ENCODE measurements around the gene ABCE1.
"Not testable (repeated sequence)": the region's sequence is repeated elsewhere in the genome, so short reads cannot be mapped to it uniquely, and the experiment has no call there.

Gene ABCE1

DNA sequence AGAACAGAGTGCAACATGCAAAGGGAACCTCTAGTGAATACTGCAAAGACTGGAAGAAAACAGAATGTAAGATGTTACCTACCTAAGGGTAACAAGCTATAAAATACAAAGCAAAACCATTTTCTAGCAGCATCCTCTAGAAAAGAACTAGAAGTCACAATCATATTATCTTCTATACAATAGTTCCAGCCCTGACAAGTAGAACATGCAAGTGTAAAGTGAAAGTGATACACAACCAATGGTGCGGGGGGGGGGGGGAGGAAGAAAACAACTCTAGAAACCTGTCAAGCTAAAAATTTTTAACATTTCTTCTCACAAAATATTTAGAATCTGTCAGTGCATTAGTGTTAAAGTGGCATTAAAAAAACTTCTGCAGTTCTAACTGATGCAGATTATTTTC is 38.1 kb downstream of the ABCE1 start:
- not testable (repeated sequence) for H3K27me3 ChIP-seq (ENCODE audit: control insufficient read depth in 2 of 2, insufficient read depth in 2 of 2, low read length in 2 of 2); H3K9me3 ChIP-seq (ENCODE audit: control insufficient read depth in 2 of 2, low read length in 2 of 2); H3K4me1 ChIP-seq (ENCODE audit: control insufficient read depth in 2 of 2, insufficient read depth in 2 of 2, low read length in 2 of 2); H3K9ac ChIP-seq (ENCODE audit: low read depth in 1 of 2, low read length in 2 of 2); H3K4me3 ChIP-seq (ENCODE audit: low read length in 2 of 2); H3K27ac ChIP-seq (ENCODE audit: low read depth in 2 of 2, low read length in 2 of 2)
- H3K36me3 ChIP-seq (ENCODE audit: control insufficient read depth in 2 of 2, insufficient read depth in 2 of 2, low read length in 2 of 2): peaks cover 36 to 38% of the 10 kb centered on the region in 2 donors

GRCh38 chr4:145148980-145149379 is 50.9 kb downstream of the ABCE1 start:
- H3K27ac ChIP-seq (ENCODE audit: low read depth in 2 of 2, low read length in 2 of 2): no peak overlapping the region
- no peaks in the 10 kb centered on the region for H3K9me3 ChIP-seq (ENCODE audit: control insufficient read depth in 2 of 2, low read length in 2 of 2)
- no peaks in the 10 kb centered on the region for H3K27me3 ChIP-seq (ENCODE audit: control insufficient read depth in 2 of 2, insufficient read depth in 2 of 2, low read length in 2 of 2)
- no peak overlapping the region for H3K9ac ChIP-seq (ENCODE audit: low read depth in 1 of 2, low read length in 2 of 2)
- peaks cover 63 to 70% of the 10 kb centered on the region in 2 donors for H3K36me3 ChIP-seq (ENCODE audit: control insufficient read depth in 2 of 2, insufficient read depth in 2 of 2, low read length in 2 of 2)
- H3K4me3 ChIP-seq (ENCODE audit: low read length in 2 of 2): no peak overlapping the region
- peaks cover 0 to 4% of the 10 kb centered on the region in 2 donors for H3K4me1 ChIP-seq (ENCODE audit: control insufficient read depth in 2 of 2, insufficient read depth in 2 of 2, low read length in 2 of 2)

GRCh38 chr4:145153181-145153903 is 55.2 kb downstream of the ABCE1 start:
- Histone ChIP-seq H3K27ac (ENCODE audit: low read depth in 2 of 2, low read length in 2 of 2) (no peak overlapping the region), H3K4me1 (ENCODE audit: control insufficient read depth in 2 of 2, insufficient read depth in 2 of 2, low read length in 2 of 2) (peaks cover 0 to 7% of the 10 kb centered on the region in 2 donors), H3K9me3 (ENCODE audit: control insufficient read depth in 2 of 2, low read length in 2 of 2) (no peaks in the 10 kb centered on the region), H3K27me3 (ENCODE audit: control insufficient read depth in 2 of 2, insufficient read depth in 2 of 2, low read length in 2 of 2) (no peaks in the 10 kb centered on the region), H3K4me3 (ENCODE audit: low read length in 2 of 2) (no peak overlapping the region), H3K36me3 (ENCODE audit: control insufficient read depth in 2 of 2, insufficient read depth in 2 of 2, low read length in 2 of 2) (peaks cover 43 to 58% of the 10 kb centered on the region in 2 donors), H3K9ac (ENCODE audit: low read depth in 1 of 2, low read length in 2 of 2) (no peak overlapping the region)

DNA sequence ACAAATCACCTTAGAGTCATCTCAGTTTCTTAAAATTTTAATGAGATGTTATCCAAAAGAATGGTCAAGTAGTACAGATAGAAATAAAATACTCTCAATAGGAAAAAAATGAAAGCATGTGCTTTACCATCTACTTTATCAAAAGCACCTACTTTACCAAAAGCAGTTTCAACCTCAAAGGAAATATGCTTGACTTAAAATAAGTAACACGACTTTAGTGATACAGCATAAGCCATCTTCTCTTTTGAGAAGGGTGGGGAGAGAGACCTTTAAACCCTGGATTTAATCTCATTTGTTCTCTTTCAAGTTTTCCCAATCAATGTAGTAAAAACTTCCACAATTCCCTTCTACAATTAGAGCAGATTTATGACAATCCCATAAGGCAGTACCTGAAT is 55.8 kb downstream of the ABCE1 start:
- no peaks in the 10 kb centered on the region for H3K27me3 ChIP-seq (ENCODE audit: control insufficient read depth in 2 of 2, insufficient read depth in 2 of 2, low read length in 2 of 2)
- H3K9me3 ChIP-seq (ENCODE audit: control insufficient read depth in 2 of 2, low read length in 2 of 2): no peaks in the 10 kb centered on the region
- peaks cover 42 to 56% of the 10 kb centered on the region in 2 donors for H3K36me3 ChIP-seq (ENCODE audit: control insufficient read depth in 2 of 2, insufficient read depth in 2 of 2, low read length in 2 of 2)
- H3K4me1 ChIP-seq (ENCODE audit: control insufficient read depth in 2 of 2, insufficient read depth in 2 of 2, low read length in 2 of 2): peaks cover 0 to 7% of the 10 kb centered on the region in 2 donors
- no peak overlapping the region for H3K4me3 ChIP-seq (ENCODE audit: low read length in 2 of 2)
- no peak overlapping the region for H3K9ac ChIP-seq (ENCODE audit: low read depth in 1 of 2, low read length in 2 of 2)
- H3K27ac ChIP-seq (ENCODE audit: low read depth in 2 of 2, low read length in 2 of 2): no peak overlapping the region

DNA sequence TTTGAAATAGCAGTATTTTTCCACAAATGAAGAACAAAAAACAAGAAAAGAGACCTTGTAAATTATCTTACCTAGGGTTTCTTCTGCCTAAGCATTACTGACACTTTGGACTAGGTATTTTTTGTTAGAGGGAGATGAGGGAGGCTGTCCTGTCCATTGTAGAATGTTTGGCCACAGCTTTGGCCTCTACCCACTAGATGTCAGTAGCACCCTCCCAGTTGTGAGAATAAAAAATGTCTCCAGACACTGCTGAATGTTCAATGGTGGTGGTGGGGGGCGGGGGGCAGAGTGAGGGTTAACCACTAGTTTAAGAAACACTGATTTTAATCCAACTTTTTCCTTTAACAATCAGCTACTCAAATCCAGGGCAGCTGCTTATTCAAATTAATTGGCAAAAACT is 56.5 kb downstream of the ABCE1 start:
- peaks cover 0 to 7% of the 10 kb centered on the region in 2 donors for H3K4me1 ChIP-seq (ENCODE audit: control insufficient read depth in 2 of 2, insufficient read depth in 2 of 2, low read length in 2 of 2)
- no peak overlapping the region for H3K4me3 ChIP-seq (ENCODE audit: low read length in 2 of 2)
- peaks cover 38 to 54% of the 10 kb centered on the region in 2 donors for H3K36me3 ChIP-seq (ENCODE audit: control insufficient read depth in 2 of 2, insufficient read depth in 2 of 2, low read length in 2 of 2)
- no peak overlapping the region for H3K9ac ChIP-seq (ENCODE audit: low read depth in 1 of 2, low read length in 2 of 2)
- H3K27me3 ChIP-seq (ENCODE audit: control insufficient read depth in 2 of 2, insufficient read depth in 2 of 2, low read length in 2 of 2): no peaks in the 10 kb centered on the region
- H3K27ac ChIP-seq (ENCODE audit: low read depth in 2 of 2, low read length in 2 of 2): no peak overlapping the region
- H3K9me3 ChIP-seq (ENCODE audit: control insufficient read depth in 2 of 2, low read length in 2 of 2): no peaks in the 10 kb centered on the region

DNA sequence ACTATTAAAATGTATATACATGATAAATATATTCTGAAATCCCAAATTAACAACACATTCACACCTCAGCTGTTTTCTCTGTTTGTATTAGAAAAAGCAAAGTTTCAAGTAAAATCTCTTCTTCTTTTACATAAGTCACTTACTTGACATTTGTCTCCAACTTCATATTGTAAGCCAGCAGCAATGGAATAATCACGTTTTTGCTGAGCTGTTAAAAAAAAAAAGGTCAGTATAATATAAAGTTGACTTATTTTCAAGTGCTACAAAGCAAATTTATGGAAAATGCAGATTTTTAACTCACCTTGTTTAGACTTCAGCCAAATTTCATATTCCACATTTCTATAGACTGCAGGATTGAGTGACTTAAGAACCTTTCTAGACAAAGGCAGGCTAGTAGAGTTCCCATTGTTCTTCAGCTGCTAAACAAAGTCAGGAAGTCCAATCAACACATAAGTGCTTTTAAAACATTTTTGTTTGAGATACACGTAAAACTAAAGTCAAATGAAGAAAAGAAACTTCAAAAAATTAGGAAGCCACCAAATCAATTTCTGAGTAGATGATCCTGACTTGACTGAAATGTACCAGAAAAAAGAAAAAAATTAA is 57.3 kb downstream of the ABCE1 start:
- Histone ChIP-seq H3K9me3 (ENCODE audit: control insufficient read depth in 2 of 2, low read length in 2 of 2) (no peaks in the 10 kb centered on the region), H3K4me3 (ENCODE audit: low read length in 2 of 2) (no peak overlapping the region), H3K9ac (ENCODE audit: low read depth in 1 of 2, low read length in 2 of 2) (no peak overlapping the region), H3K36me3 (ENCODE audit: control insufficient read depth in 2 of 2, insufficient read depth in 2 of 2, low read length in 2 of 2) (peaks cover 35 to 51% of the 10 kb centered on the region in 2 donors), H3K4me1 (ENCODE audit: control insufficient read depth in 2 of 2, insufficient read depth in 2 of 2, low read length in 2 of 2) (peaks cover 0 to 7% of the 10 kb centered on the region in 2 donors), H3K27ac (ENCODE audit: low read depth in 2 of 2, low read length in 2 of 2) (no peak overlapping the region), H3K27me3 (ENCODE audit: control insufficient read depth in 2 of 2, insufficient read depth in 2 of 2, low read length in 2 of 2) (no peaks in the 10 kb centered on the region)

DNA sequence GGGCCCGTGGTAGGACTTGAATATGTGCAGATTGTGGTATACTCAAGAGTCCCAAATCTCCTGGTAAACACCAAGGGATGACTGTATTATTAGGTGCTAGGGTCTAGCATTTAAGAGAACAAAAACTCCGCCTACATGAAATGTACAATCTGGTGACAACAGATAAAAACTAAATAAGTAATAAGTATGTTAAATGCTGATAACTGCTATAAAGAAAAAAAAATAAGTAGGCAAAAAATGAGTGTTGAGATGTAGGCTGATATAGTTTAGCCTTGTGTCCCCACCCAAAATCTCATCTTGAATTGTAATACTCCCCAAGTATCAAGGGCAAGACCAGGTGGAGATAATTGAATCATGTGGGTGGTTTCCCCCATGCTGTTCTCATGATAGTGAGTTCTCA is 58.9 kb downstream of the ABCE1 start:
- H3K9me3 ChIP-seq (ENCODE audit: control insufficient read depth in 2 of 2, low read length in 2 of 2): no peaks in the 10 kb centered on the region
- peaks cover 34 to 52% of the 10 kb centered on the region in 2 donors for H3K36me3 ChIP-seq (ENCODE audit: control insufficient read depth in 2 of 2, insufficient read depth in 2 of 2, low read length in 2 of 2)
- H3K4me3 ChIP-seq (ENCODE audit: low read length in 2 of 2): no peak overlapping the region
- H3K9ac ChIP-seq (ENCODE audit: low read depth in 1 of 2, low read length in 2 of 2): no peak overlapping the region
- H3K4me1 ChIP-seq (ENCODE audit: control insufficient read depth in 2 of 2, insufficient read depth in 2 of 2, low read length in 2 of 2): peaks cover 0 to 7% of the 10 kb centered on the region in 2 donors
- no peak overlapping the region for H3K27ac ChIP-seq (ENCODE audit: low read depth in 2 of 2, low read length in 2 of 2)
- H3K27me3 ChIP-seq (ENCODE audit: control insufficient read depth in 2 of 2, insufficient read depth in 2 of 2, low read length in 2 of 2): no peaks in the 10 kb centered on the region

GRCh38 chr4:145161549-145161948 is 63.4 kb downstream of the ABCE1 start:
- no peak overlapping the region for H3K9ac ChIP-seq (ENCODE audit: low read depth in 1 of 2, low read length in 2 of 2)
- H3K9me3 ChIP-seq (ENCODE audit: control insufficient read depth in 2 of 2, low read length in 2 of 2): no peaks in the 10 kb centered on the region
- H3K27me3 ChIP-seq (ENCODE audit: control insufficient read depth in 2 of 2, insufficient read depth in 2 of 2, low read length in 2 of 2): no peaks in the 10 kb centered on the region
- H3K36me3 ChIP-seq (ENCODE audit: control insufficient read depth in 2 of 2, insufficient read depth in 2 of 2, low read length in 2 of 2): peaks cover 36 to 39% of the 10 kb centered on the region in 2 donors
- H3K27ac ChIP-seq (ENCODE audit: low read depth in 2 of 2, low read length in 2 of 2): no peak overlapping the region
- H3K4me3 ChIP-seq (ENCODE audit: low read length in 2 of 2): no peak overlapping the region
- no peaks in the 10 kb centered on the region for H3K4me1 ChIP-seq (ENCODE audit: control insufficient read depth in 2 of 2, insufficient read depth in 2 of 2, low read length in 2 of 2)

DNA sequence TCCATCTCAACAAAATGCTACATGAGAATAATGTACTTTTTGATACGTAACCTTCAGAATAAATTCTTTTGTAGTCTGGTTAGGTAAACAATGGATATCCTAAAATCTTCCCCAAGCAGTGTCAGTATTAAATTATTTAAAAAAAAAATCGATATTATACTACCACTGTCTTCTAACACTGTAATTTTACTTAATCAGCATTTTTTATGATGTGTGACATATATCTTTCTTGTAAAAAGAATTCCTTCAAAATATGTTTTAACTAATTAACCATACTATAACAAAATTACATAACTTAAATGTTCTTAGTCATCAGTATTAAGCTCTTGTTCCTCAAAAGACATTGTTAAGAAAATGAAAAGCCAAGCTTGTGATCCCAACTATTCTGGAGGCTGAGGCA is 69.8 kb downstream of the ABCE1 start:
- Histone ChIP-seq H3K27ac (ENCODE audit: low read depth in 2 of 2, low read length in 2 of 2) (no peak overlapping the region), H3K9ac (ENCODE audit: low read depth in 1 of 2, low read length in 2 of 2) (no peak overlapping the region), H3K4me3 (ENCODE audit: low read length in 2 of 2) (no peak overlapping the region), H3K36me3 (ENCODE audit: control insufficient read depth in 2 of 2, insufficient read depth in 2 of 2, low read length in 2 of 2) (peaks cover 20 to 35% of the 10 kb centered on the region in 2 donors), H3K4me1 (ENCODE audit: control insufficient read depth in 2 of 2, insufficient read depth in 2 of 2, low read length in 2 of 2) (no peaks in the 10 kb centered on the region), H3K9me3 (ENCODE audit: control insufficient read depth in 2 of 2, low read length in 2 of 2) (no peaks in the 10 kb centered on the region), H3K27me3 (ENCODE audit: control insufficient read depth in 2 of 2, insufficient read depth in 2 of 2, low read length in 2 of 2) (no peaks in the 10 kb centered on the region)

DNA sequence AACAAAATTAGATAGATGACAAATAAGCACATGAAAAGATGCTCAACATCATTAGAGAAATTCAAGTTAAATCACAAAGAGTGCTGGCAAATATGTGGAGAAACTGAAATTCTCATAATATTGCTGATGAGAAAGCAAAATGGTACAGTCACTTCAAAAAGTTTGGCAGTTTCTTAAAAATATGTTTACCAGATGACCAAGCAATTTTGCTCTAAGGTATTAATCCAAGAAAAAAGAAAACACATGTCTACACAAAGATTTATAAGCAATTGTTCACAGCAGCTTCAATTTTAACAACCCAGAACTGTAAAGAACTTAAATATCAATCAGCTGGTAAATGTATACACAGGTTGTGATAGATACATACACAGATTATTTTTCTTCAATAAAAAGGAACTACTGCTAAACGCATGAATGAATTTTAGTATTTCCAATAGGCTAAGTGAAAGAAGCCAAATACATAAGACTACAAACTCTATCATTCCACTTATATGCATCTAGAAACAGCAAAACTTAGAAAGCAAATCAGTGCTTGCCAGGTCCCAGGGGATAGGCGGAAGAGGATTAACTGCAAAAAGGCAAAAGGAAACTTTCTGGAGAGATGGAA is 70.6 kb downstream of the ABCE1 start:
- H3K27me3 ChIP-seq (ENCODE audit: control insufficient read depth in 2 of 2, insufficient read depth in 2 of 2, low read length in 2 of 2): no peaks in the 10 kb centered on the region
- H3K9ac ChIP-seq (ENCODE audit: low read depth in 1 of 2, low read length in 2 of 2): no peak overlapping the region
- no peaks in the 10 kb centered on the region for H3K4me1 ChIP-seq (ENCODE audit: control insufficient read depth in 2 of 2, insufficient read depth in 2 of 2, low read length in 2 of 2)
- peaks cover 18 to 31% of the 10 kb centered on the region in 2 donors for H3K36me3 ChIP-seq (ENCODE audit: control insufficient read depth in 2 of 2, insufficient read depth in 2 of 2, low read length in 2 of 2)
- H3K27ac ChIP-seq (ENCODE audit: low read depth in 2 of 2, low read length in 2 of 2): no peak overlapping the region
- H3K4me3 ChIP-seq (ENCODE audit: low read length in 2 of 2): no peak overlapping the region
- no peaks in the 10 kb centered on the region for H3K9me3 ChIP-seq (ENCODE audit: control insufficient read depth in 2 of 2, low read length in 2 of 2)
